ENCODE measurements around the gene ROR1. TPM values are rescaled to one million over a fixed set of nuclear protein-coding genes. Genes with fewer than 3 reads are reported as not detected.

ROR1 gene
- total RNA-seq, 2 experiments from 2014 or later, result 0.47 to 1.4 TPM

DNA sequence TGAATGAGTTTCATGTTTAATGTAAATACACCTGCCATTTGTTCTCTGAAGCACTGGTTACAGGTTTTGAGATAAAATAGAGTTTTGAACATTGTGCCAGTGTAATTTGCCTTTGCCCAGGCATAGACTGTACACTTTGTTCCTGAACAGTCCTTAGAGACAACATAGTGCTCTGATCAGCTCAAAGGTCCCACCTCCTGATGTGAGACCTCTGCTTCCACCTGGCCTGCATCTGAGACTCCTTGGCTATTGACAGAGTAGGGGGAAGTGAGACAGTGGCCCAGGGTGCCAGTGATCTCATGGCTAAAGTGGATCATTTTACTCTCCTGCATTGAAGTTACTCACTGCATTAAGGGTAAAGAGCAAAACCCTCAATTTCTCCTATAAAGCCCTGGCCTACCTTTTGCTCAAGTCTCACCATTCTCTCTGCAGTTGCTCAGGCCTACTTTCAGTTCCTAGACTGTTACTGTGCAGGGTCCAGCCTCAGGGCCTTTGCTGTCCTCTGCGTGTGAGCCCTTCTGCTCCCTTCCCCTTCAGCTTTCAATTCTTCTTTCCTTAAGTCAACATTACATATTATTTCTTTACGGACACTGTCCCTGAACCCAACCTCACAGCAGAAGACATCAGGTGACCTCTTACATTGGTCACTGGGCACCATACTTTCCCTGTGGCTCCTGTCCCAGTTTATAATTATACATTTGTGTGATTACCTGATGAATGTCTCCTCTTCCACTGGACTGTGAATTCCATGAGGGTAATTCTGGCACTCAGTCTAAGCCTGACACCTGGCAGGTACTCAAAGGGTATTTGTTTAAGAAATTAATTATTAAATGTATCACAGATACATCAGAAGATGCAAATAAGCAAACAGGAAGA, 142.9 kb downstream of the ROR1 start:
- DNase-seq (ENCODE audit: low spot score), result no peak
- intact Hi-C loops (cut with micrococcal nuclease; ENCODE audit: unreplicated experiment), result loop anchor here (5.0 to 10.0 kb wide), 2 partner anchors 299 to 328 kb away; no protein-coding TSS in a partner anchor
- Histone ChIP-seq H3K4me2 (ENCODE audit: low read length) (no peak overlapping the region), H3K79me2 (ENCODE audit: insufficient read depth, low read depth, low read length) (no peaks in the 10 kb centered on the region), H3K9me3 (ENCODE audit: low read length) (no peaks in the 10 kb centered on the region), H3K4me1 (ENCODE audit: insufficient read depth, low read length, poor library complexity, severe bottlenecking) (no peaks in the 10 kb centered on the region), H3K4me3 (ENCODE audit: low read depth, low read length, poor library complexity, severe bottlenecking) (no peak overlapping the region), H3K27ac (ENCODE audit: low read depth, low read length, poor library complexity, severe bottlenecking) (no peak overlapping the region), H2AFZ (ENCODE audit: low read length) (no peak overlapping the region), H3K36me3 (ENCODE audit: insufficient read depth, low read length) (no peaks in the 10 kb centered on the region), H3K9me2 (ENCODE audit: insufficient read depth, low read length) (no peaks in the 10 kb centered on the region), H4K20me1 (ENCODE audit: insufficient read depth, low read length) (no peaks in the 10 kb centered on the region)
- no TSS peak for BruUV-seq (replicated peaks)
- CTCF ChIA-PET (ENCODE audit: unreplicated experiment), result interaction anchor here (1.0 kb wide), 1 partner anchor 225 kb away, joined by 3 read pairs; no protein-coding TSS in a partner anchor
- POLR2A ChIA-PET, result no interaction called here
- TF ChIP-seq CTCF (conservative IDR thresholded peaks at IDR 0.05; ENCODE audit: low read length) (no peak), EZH2phosphoT487 (IDR thresholded peaks at IDR 0.05; ENCODE audit: borderline replicate concordance, low read depth, low read length) (no peak)

GRCh38 chr1:63917571-63918417, 144.0 kb downstream of the ROR1 start:
- CTCF ChIA-PET (ENCODE audit: unreplicated experiment), result interaction anchor here (0.6 kb wide), 1 partner anchor 226 kb away, joined by 4 read pairs; no protein-coding TSS in a partner anchor
- H3K79me2 ChIP-seq (ENCODE audit: insufficient read depth, low read depth, low read length), result no peaks in the 10 kb centered on the region
- H3K9me2 ChIP-seq (ENCODE audit: insufficient read depth, low read length), result no peaks in the 10 kb centered on the region
- H2AFZ ChIP-seq (ENCODE audit: low read length), result no peak overlapping the region
- no peak overlapping the region for H3K4me3 ChIP-seq (ENCODE audit: low read depth, low read length, poor library complexity, severe bottlenecking)
- POLR2A ChIA-PET, result interaction anchor here (0.7 to 1.6 kb wide), 2 partner anchors 65 to 226 kb away, joined by 3 read pairs; no protein-coding TSS in a partner anchor
- H3K4me2 ChIP-seq (ENCODE audit: low read length), result no peak overlapping the region
- H3K9me3 ChIP-seq (ENCODE audit: low read length), result no peaks in the 10 kb centered on the region
- H3K36me3 ChIP-seq (ENCODE audit: insufficient read depth, low read length), result no peaks in the 10 kb centered on the region
- intact Hi-C loops (cut with micrococcal nuclease; ENCODE audit: unreplicated experiment), result loop anchor here (5.0 to 10.0 kb wide), 2 partner anchors 300 to 327 kb away; no protein-coding TSS in a partner anchor
- peak; percentile 71 for TF ChIP-seq CTCF (conservative IDR thresholded peaks at IDR 0.05; ENCODE audit: low read length)
- TF ChIP-seq EZH2phosphoT487 (IDR thresholded peaks at IDR 0.05; ENCODE audit: borderline replicate concordance, low read depth, low read length), result no peak
- no peak overlapping the region for H3K27ac ChIP-seq (ENCODE audit: low read depth, low read length, poor library complexity, severe bottlenecking)
- BruUV-seq (replicated peaks), result no TSS peak
- no peaks in the 10 kb centered on the region for H4K20me1 ChIP-seq (ENCODE audit: insufficient read depth, low read length)
- no peaks in the 10 kb centered on the region for H3K4me1 ChIP-seq (ENCODE audit: insufficient read depth, low read length, poor library complexity, severe bottlenecking)
- peak; percentile 51 for DNase-seq (ENCODE audit: low spot score)

Measured in OCI-LY7 (cell line).